ENCODE data around the gene SCFD2. TPM values are rescaled to one million over a fixed set of nuclear protein-coding genes. Genes with fewer than 3 reads are reported as not detected.

The SCFD2 gene
- total and polyA plus RNA-seq, 2 experiments from 2014 or later: 30.7 to 33.2 TPM

DNA sequence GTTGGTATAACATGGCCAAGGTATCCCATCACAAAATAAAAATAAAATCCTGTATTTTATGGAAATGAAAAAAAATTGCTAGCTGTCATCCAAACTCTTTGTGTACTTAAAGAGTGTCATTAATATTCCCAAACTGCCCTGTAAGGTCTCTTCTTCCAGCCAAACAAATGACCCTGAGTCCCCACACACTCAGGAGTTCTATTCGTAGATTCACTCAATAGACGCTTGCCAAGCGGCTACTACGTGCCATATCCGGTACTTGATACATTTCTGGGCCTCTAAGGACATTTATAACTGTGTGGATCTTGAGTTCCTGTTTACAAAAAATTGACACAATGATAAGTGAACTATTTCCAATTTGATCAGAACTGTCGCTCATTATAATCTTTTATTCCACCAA lies 245.1 kb downstream of the SCFD2 start:
- no peak for DNase-seq
- Histone ChIP-seq H3F3A (ENCODE audit: insufficient read depth) (peaks cover 12% of the 10 kb centered on the region), H4K20me1 (ENCODE audit: insufficient read depth) (no peaks in the 10 kb centered on the region), H3K4me1 (ENCODE audit: insufficient read depth) (peaks cover 28% of the 10 kb centered on the region), H3K9ac (no peak overlapping the region), H3K27ac (no peak overlapping the region), H3K4me3 (no peak overlapping the region), H3K79me2 (ENCODE audit: insufficient read depth) (peaks cover 31% of the 10 kb centered on the region), H2AFZ (no peak overlapping the region), H3K36me3 (ENCODE audit: low read depth) (no peaks in the 10 kb centered on the region), H3K9me3 (ENCODE audit: low read depth) (no peaks in the 10 kb centered on the region), H3K27me3 (replicated peaks; ENCODE audit: insufficient read depth) (no peaks in the 10 kb centered on the region), H3K9me2 (ENCODE audit: insufficient read depth) (no peaks in the 10 kb centered on the region), H3K4me2 (ENCODE audit: unreplicated experiment) (no peak overlapping the region)
- WGBS, 2 experiments (ENCODE audit: low coverage in 1 of 2, low lambda C conversion rate in 2 of 2, missing lambda C conversion rate in 2 of 2): 88 to 91% methylated on average over 6 of the region's 6 CpGs
- no peak for TF ChIP-seq EZH2phosphoT487 (IDR thresholded peaks at IDR 0.05; ENCODE audit: insufficient read depth, low read depth)
- no peak for TF ChIP-seq EZH2 (IDR thresholded peaks at IDR 0.05; ENCODE audit: insufficient read depth, poor library complexity, severe bottlenecking)
- in situ Hi-C loops (cut with MboI): no loop called here

DNA sequence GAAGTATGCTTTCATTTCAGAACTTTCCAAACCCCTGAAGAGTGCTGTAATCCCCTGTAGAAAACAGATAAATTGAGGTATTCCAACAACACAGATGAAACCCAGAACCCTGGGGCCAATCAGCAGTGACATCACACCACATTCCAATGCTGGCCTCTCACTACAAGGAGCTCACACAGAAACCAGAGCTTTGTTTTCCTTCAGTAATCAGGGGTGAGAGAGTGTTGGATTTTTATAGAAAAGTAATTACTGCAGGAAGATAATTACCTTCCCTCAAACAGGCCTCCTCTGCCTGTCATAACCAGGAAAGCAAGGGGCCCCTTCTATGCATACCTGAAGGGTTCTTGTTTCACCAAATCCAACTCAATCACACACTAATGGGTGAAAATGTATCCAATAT lies 246.2 kb downstream of the SCFD2 start:
- Histone ChIP-seq H3F3A (ENCODE audit: insufficient read depth) (peaks cover 12% of the 10 kb centered on the region), H4K20me1 (ENCODE audit: insufficient read depth) (no peaks in the 10 kb centered on the region), H3K4me2 (ENCODE audit: unreplicated experiment) (peak overlapping the region; percentile 46), H3K9me2 (ENCODE audit: insufficient read depth) (no peaks in the 10 kb centered on the region), H3K27ac (peak overlapping the region; percentile 74), H3K4me3 (no peak overlapping the region; the same call in 1 of the 2 replicates), H3K9me3 (ENCODE audit: low read depth) (no peaks in the 10 kb centered on the region), H3K36me3 (ENCODE audit: low read depth) (no peaks in the 10 kb centered on the region), H3K4me1 (ENCODE audit: insufficient read depth) (peaks cover 28% of the 10 kb centered on the region), H3K27me3 (replicated peaks; ENCODE audit: insufficient read depth) (no peaks in the 10 kb centered on the region), H2AFZ (peak overlapping the region; percentile 33), H3K79me2 (ENCODE audit: insufficient read depth) (peaks cover 31% of the 10 kb centered on the region), H3K9ac (peak overlapping the region; percentile 61)
- TF ChIP-seq EZH2phosphoT487 (IDR thresholded peaks at IDR 0.05; ENCODE audit: insufficient read depth, low read depth) (no peak), EZH2 (IDR thresholded peaks at IDR 0.05; ENCODE audit: insufficient read depth, poor library complexity, severe bottlenecking) (no peak)
- DNase-seq: peak; percentile 82
- in situ Hi-C loops (cut with MboI): no loop called here

DNA sequence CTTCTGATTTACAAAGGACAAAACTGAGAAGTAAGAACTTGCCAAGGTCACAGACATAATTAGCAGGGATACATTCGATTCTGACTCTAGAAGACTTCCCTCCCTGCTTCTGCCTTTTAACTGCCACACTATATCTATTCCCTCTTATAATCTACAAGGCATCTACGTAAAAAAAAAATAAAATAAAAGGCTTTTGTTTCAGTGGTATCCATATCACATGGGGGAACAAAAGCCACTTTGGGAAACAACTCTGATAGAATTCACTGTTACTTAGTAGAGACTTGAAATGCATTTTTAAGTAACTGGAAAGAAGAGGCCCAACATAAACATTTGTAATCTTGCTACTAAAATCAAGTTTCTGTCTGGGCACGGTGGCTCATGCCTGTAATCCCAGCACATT lies 247.2 kb downstream of the SCFD2 start:
- Histone ChIP-seq H4K20me1 (ENCODE audit: insufficient read depth) (no peaks in the 10 kb centered on the region), H3K9ac (no peak overlapping the region), H2AFZ (no peak overlapping the region), H3K27me3 (replicated peaks; ENCODE audit: insufficient read depth) (no peaks in the 10 kb centered on the region), H3K9me2 (ENCODE audit: insufficient read depth) (no peaks in the 10 kb centered on the region), H3K27ac (no peak overlapping the region), H3K4me2 (ENCODE audit: unreplicated experiment) (no peak overlapping the region), H3K36me3 (ENCODE audit: low read depth) (no peaks in the 10 kb centered on the region), H3K4me3 (no peak overlapping the region), H3K79me2 (ENCODE audit: insufficient read depth) (peaks cover 35% of the 10 kb centered on the region), H3F3A (ENCODE audit: insufficient read depth) (peaks cover 12% of the 10 kb centered on the region), H3K4me1 (ENCODE audit: insufficient read depth) (peaks cover 36% of the 10 kb centered on the region), H3K9me3 (ENCODE audit: low read depth) (no peaks in the 10 kb centered on the region)
- 64 to 73% methylated on average over 3 of the region's 3 CpGs for WGBS, 2 experiments (ENCODE audit: low coverage in 1 of 2, low lambda C conversion rate in 2 of 2, missing lambda C conversion rate in 2 of 2)
- in situ Hi-C loops (cut with MboI): no loop called here
- no peak for DNase-seq
- TF ChIP-seq EZH2phosphoT487 (IDR thresholded peaks at IDR 0.05; ENCODE audit: insufficient read depth, low read depth) (no peak), EZH2 (IDR thresholded peaks at IDR 0.05; ENCODE audit: insufficient read depth, poor library complexity, severe bottlenecking) (no peak)

DNA sequence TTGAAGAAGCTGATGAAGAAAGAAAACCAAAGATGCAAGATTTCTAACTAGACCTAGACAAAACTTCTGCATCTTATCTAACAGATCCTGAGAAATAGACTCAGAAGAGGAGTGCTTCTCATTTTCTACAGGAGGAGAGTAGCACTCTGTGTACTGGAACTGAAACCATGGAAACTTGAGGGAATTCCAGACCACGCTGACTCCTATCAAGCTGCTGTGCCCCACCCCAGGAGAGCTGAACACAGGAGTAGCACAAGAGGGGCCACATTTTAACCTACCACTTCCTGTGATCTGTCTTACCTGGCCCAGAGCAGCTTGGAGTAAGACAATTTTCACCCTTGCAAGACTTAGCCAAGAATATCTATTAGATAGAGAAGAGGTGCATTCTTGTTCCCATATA lies 248.9 kb downstream of the SCFD2 start:
- 0 out of 2 replicates have a peak, but pooled peaks cover 4% of the 10 kb centered on the region for H3K9me2 ChIP-seq (ENCODE audit: insufficient read depth)
- H3K36me3 ChIP-seq (ENCODE audit: low read depth): no peaks in the 10 kb centered on the region
- in situ Hi-C loops (cut with MboI): no loop called here
- no peaks in the 10 kb centered on the region for H3K9me3 ChIP-seq (ENCODE audit: low read depth)
- peaks cover 44% of the 10 kb centered on the region for H3K4me1 ChIP-seq (ENCODE audit: insufficient read depth)
- H2AFZ ChIP-seq: no peak overlapping the region
- TF ChIP-seq EZH2 (IDR thresholded peaks at IDR 0.05; ENCODE audit: insufficient read depth, poor library complexity, severe bottlenecking) (no peak), EZH2phosphoT487 (IDR thresholded peaks at IDR 0.05; ENCODE audit: insufficient read depth, low read depth) (no peak)
- H3K4me3 ChIP-seq: no peak overlapping the region
- no peaks in the 10 kb centered on the region for H3K27me3 ChIP-seq (replicated peaks; ENCODE audit: insufficient read depth)
- 42 to 43% methylated on average over 1 of the region's 1 CpG for WGBS, 2 experiments (ENCODE audit: low coverage in 1 of 2, low lambda C conversion rate in 2 of 2, missing lambda C conversion rate in 2 of 2)
- peaks cover 12% of the 10 kb centered on the region for H3F3A ChIP-seq (ENCODE audit: insufficient read depth)
- peak; percentile 67 for DNase-seq
- H3K79me2 ChIP-seq (ENCODE audit: insufficient read depth): peaks cover 31% of the 10 kb centered on the region
- H3K27ac ChIP-seq: peak overlapping the region; percentile 30; the same call in 1 of the 2 replicates
- no peak overlapping the region for H3K9ac ChIP-seq
- no peaks in the 10 kb centered on the region for H4K20me1 ChIP-seq (ENCODE audit: insufficient read depth)
- no peak overlapping the region for H3K4me2 ChIP-seq (ENCODE audit: unreplicated experiment)
